Neural cell (in vitro differentiated cells): ENCODE measurements around the gene KLK3.

Experiments used
- EP300 ChIP-seq: fragments of 450-650 bp; conservative IDR thresholded peaks from 2 replicates; pipeline ENCODE4 v1.6.1; 2014; ENCODE audit warnings: antibody characterized with exemption, mild to moderate bottlenecking, moderate library complexity; ENCODE audit not compliant: poor library complexity, severe bottlenecking
- EZH2 ChIP-seq: fragments of 200-600, 300-800 bp; shearing (Covaris generic), sonication (generic); IDR thresholded peaks from 2 replicates; pipeline ENCODE4 v1.6.1; 2014; ENCODE audit warnings: antibody characterized with exemption, low read length, borderline replicate concordance, mild to moderate bottlenecking; ENCODE audit not compliant: insufficient read depth, poor library complexity, severe bottlenecking
- MXI1 ChIP-seq: fragments of 450-650 bp; conservative IDR thresholded peaks from 2 replicates; pipeline ENCODE4 v1.6.1; 2014; ENCODE audit warnings: antibody characterized with exemption, mild to moderate bottlenecking; ENCODE audit not compliant: poor library complexity, severe bottlenecking
- POLR2AphosphoS5 ChIP-seq: IDR thresholded peaks from 2 replicates; pipeline ENCODE4 v1.6.1; 2012
- RAD21 ChIP-seq: fragments of 450-650 bp; conservative IDR thresholded peaks from 2 replicates; pipeline ENCODE4 v1.6.1; 2014; ENCODE audit warnings: antibody characterized with exemption, mild to moderate bottlenecking, moderate library complexity
- SMC3 ChIP-seq: fragments of 450-650 bp; conservative IDR thresholded peaks from 2 replicates; pipeline ENCODE4 v1.6.1; 2014; ENCODE audit warnings: antibody characterized with exemption, mild to moderate bottlenecking, moderate library complexity; ENCODE audit not compliant: poor library complexity
- TAF1 ChIP-seq: IDR thresholded peaks from 2 replicates; pipeline ENCODE4 v1.6.1; 2012; ENCODE audit warnings: low read depth
- TF ChIP-seq, protein P1 (sequence below): fragments of 450-650 bp; IDR thresholded peaks from 2 replicates; pipeline ENCODE4 v1.5.1; 2014; ENCODE audit warnings: antibody characterized with exemption, mild to moderate bottlenecking, moderate library complexity; ENCODE audit not compliant: poor library complexity, severe bottlenecking
- TF ChIP-seq, protein P2 (sequence below): IDR thresholded peaks from 2 replicates; pipeline ENCODE4 v1.6.1; 2012; ENCODE audit warnings: borderline replicate concordance

DNA sequence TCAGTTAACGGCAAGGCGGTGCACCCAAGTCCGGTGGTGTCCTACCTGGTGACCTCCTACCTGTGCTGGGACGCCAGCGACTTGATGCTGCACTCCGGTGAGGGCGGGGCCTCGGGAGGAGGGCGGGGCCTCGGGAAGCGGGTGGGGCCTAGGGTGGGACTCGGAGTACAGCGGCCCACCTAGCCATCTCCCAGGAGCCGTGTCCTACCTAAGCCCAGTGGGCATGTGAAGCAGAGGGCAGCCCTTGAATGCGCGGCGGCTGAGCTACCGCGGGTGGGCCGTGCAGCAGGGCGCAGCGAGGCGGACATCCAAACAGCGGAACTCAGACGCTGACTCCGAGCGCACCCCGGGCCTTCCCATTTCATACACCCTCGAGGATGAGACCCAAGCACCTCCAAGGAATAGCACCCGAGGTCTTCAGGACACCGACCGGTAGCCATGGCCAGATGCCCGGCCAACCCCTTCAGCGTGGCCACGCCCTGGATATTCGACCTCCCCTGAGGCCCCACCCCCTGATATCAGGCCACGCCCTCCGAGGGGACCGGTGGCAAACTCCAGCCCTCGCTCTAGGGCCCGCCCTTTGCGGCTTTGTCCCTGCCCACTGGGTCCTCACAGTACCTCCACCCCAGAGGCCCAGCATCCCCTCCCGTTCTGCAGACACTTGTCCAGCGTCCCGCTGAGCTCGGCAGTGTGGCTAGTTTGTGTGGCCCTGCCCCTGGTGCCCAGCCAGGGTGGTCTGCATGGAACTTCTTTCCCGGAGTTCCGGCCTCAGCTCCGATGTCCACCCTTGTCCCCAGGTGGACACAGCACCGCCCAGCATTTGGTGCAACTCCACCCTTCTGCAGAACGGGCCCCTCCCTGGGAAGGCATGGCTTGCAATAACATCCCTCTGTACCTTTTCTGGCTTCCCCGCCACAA, 36.5 kb upstream of the KLK3 start:
- TF ChIP-seq POLR2AphosphoS5: no peak
- TF ChIP-seq TAF1: no peak
- TF ChIP-seq, protein P1, sequence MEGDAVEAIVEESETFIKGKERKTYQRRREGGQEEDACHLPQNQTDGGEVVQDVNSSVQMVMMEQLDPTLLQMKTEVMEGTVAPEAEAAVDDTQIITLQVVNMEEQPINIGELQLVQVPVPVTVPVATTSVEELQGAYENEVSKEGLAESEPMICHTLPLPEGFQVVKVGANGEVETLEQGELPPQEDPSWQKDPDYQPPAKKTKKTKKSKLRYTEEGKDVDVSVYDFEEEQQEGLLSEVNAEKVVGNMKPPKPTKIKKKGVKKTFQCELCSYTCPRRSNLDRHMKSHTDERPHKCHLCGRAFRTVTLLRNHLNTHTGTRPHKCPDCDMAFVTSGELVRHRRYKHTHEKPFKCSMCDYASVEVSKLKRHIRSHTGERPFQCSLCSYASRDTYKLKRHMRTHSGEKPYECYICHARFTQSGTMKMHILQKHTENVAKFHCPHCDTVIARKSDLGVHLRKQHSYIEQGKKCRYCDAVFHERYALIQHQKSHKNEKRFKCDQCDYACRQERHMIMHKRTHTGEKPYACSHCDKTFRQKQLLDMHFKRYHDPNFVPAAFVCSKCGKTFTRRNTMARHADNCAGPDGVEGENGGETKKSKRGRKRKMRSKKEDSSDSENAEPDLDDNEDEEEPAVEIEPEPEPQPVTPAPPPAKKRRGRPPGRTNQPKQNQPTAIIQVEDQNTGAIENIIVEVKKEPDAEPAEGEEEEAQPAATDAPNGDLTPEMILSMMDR: no peak
- no peak for TF ChIP-seq MXI1
- TF ChIP-seq, protein P2, sequence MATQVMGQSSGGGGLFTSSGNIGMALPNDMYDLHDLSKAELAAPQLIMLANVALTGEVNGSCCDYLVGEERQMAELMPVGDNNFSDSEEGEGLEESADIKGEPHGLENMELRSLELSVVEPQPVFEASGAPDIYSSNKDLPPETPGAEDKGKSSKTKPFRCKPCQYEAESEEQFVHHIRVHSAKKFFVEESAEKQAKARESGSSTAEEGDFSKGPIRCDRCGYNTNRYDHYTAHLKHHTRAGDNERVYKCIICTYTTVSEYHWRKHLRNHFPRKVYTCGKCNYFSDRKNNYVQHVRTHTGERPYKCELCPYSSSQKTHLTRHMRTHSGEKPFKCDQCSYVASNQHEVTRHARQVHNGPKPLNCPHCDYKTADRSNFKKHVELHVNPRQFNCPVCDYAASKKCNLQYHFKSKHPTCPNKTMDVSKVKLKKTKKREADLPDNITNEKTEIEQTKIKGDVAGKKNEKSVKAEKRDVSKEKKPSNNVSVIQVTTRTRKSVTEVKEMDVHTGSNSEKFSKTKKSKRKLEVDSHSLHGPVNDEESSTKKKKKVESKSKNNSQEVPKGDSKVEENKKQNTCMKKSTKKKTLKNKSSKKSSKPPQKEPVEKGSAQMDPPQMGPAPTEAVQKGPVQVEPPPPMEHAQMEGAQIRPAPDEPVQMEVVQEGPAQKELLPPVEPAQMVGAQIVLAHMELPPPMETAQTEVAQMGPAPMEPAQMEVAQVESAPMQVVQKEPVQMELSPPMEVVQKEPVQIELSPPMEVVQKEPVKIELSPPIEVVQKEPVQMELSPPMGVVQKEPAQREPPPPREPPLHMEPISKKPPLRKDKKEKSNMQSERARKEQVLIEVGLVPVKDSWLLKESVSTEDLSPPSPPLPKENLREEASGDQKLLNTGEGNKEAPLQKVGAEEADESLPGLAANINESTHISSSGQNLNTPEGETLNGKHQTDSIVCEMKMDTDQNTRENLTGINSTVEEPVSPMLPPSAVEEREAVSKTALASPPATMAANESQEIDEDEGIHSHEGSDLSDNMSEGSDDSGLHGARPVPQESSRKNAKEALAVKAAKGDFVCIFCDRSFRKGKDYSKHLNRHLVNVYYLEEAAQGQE: no peak
- TF ChIP-seq EP300: no peak
- TF ChIP-seq EZH2: no peak
- no peak for TF ChIP-seq SMC3
- no peak for TF ChIP-seq RAD21
